ENCODE measurements around the gene TDRD3. TPM values are rescaled to one million over a fixed set of nuclear protein-coding genes. Genes with fewer than 3 reads are reported as not detected.
A peak's percentile ranks its signal among the peaks of the same experiment; 100 is the strongest.

TDRD3 gene
- total RNA-seq, 6 donors from 2014 or later: 16.0 to 56.4 (median 25.8) TPM

- no peaks in the 10 kb centered on the region for H3K27me3 ChIP-seq
- peaks cover 0 to 30% (median 1%) of the 10 kb centered on the region in 4 donors for H3K36me3 ChIP-seq
- TF ChIP-seq EP300 (IDR thresholded peaks at IDR 0.05) (no peak), CTCF (IDR thresholded peaks at IDR 0.05) (no peak), POLR2A (IDR thresholded peaks at IDR 0.05) (no peak), POLR2AphosphoS5 (IDR thresholded peaks at IDR 0.05) (no peak)
- DNase-seq (no peak), ATAC-seq (ENCODE audit: low FRiP score in 2 of 2) (no peak)
- no peaks in the 10 kb centered on the region for H3K4me1 ChIP-seq
- H3K4me3 ChIP-seq: no peak overlapping the region
- WGBS, 2 donors: 68 to 71% methylated on average over 1 of the region's 1 CpG
- H3K9me3 ChIP-seq: no peaks in the 10 kb centered on the region
- no peak overlapping the region for H3K27ac ChIP-seq
Measured at GRCh38 chr13:60463787-60464186, 66.8 kb downstream of the TDRD3 start.

- no peaks in the 10 kb centered on the region for H3K9me3 ChIP-seq
- peak overlapping the region in 1 of 4 donors; percentile 44 for H3K27ac ChIP-seq
- no peaks in the 10 kb centered on the region for H3K27me3 ChIP-seq
- WGBS, 2 donors: 60 to 66% methylated on average over 3 of the region's 3 CpGs
- TF ChIP-seq POLR2AphosphoS5 (IDR thresholded peaks at IDR 0.05) (no peak), CTCF (IDR thresholded peaks at IDR 0.05) (no peak), EP300 (IDR thresholded peaks at IDR 0.05) (no peak), POLR2A (IDR thresholded peaks at IDR 0.05) (no peak)
- peaks cover 0 to 16% (median 0%) of the 10 kb centered on the region in 4 donors for H3K36me3 ChIP-seq
- no peak overlapping the region for H3K4me3 ChIP-seq
- DNase-seq (no peak), ATAC-seq (ENCODE audit: low FRiP score in 2 of 2) (peak in 1 of 2 donors; percentile 51)
- no peaks in the 10 kb centered on the region for H3K4me1 ChIP-seq
Measured at GRCh38 chr13:60467098-60467497, 70.1 kb downstream of the TDRD3 start.

GRCh38 chr13:60479273-60479672 lies 82.3 kb downstream of the TDRD3 start:
- no peaks in the 10 kb centered on the region for H3K36me3 ChIP-seq
- no peak for TF ChIP-seq POLR2A (IDR thresholded peaks at IDR 0.05)
- no peak for TF ChIP-seq CTCF (IDR thresholded peaks at IDR 0.05)
- TF ChIP-seq POLR2AphosphoS5 (IDR thresholded peaks at IDR 0.05): no peak
- TF ChIP-seq EP300 (IDR thresholded peaks at IDR 0.05): no peak
- no peaks in the 10 kb centered on the region for H3K9me3 ChIP-seq
- ATAC-seq (ENCODE audit: low FRiP score in 2 of 2): no peak
- H3K27me3 ChIP-seq: no peaks in the 10 kb centered on the region
- no peak for DNase-seq
- no peaks in the 10 kb centered on the region for H3K4me1 ChIP-seq
- no peak overlapping the region for H3K4me3 ChIP-seq
- H3K27ac ChIP-seq: no peak overlapping the region

GRCh38 chr13:60482012-60482411 lies 85.0 kb downstream of the TDRD3 start:
- DNase-seq: no peak
- H3K27ac ChIP-seq: no peak overlapping the region
- no peaks in the 10 kb centered on the region for H3K9me3 ChIP-seq
- no peaks in the 10 kb centered on the region for H3K27me3 ChIP-seq
- no peak overlapping the region for H3K4me3 ChIP-seq
- TF ChIP-seq POLR2A (IDR thresholded peaks at IDR 0.05) (no peak), EP300 (IDR thresholded peaks at IDR 0.05) (no peak), CTCF (IDR thresholded peaks at IDR 0.05) (no peak), POLR2AphosphoS5 (IDR thresholded peaks at IDR 0.05) (no peak)
- ATAC-seq (ENCODE audit: low FRiP score in 2 of 2): no peak
- H3K36me3 ChIP-seq: peaks cover 0 to 12% (median 2%) of the 10 kb centered on the region in 4 donors
- H3K4me1 ChIP-seq: no peaks in the 10 kb centered on the region

GRCh38 chr13:60484865-60485264 lies 87.8 kb downstream of the TDRD3 start:
- DNase-seq (no peak), ATAC-seq (ENCODE audit: low FRiP score in 2 of 2) (no peak)
- no peak overlapping the region for H3K4me3 ChIP-seq
- H3K9me3 ChIP-seq: peaks cover 0 to 4% (median 0%) of the 10 kb centered on the region in 4 donors
- TF ChIP-seq POLR2A (IDR thresholded peaks at IDR 0.05) (no peak), POLR2AphosphoS5 (IDR thresholded peaks at IDR 0.05) (no peak), CTCF (IDR thresholded peaks at IDR 0.05) (no peak), EP300 (IDR thresholded peaks at IDR 0.05) (no peak)
- peaks cover 0 to 24% (median 3%) of the 10 kb centered on the region in 4 donors for H3K36me3 ChIP-seq
- no peaks in the 10 kb centered on the region for H3K27me3 ChIP-seq
- no peak overlapping the region for H3K27ac ChIP-seq
- H3K4me1 ChIP-seq: no peaks in the 10 kb centered on the region
